Measurements from ENCODE around the gene UGT8. TPM values are rescaled to one million over a fixed set of nuclear protein-coding genes. Genes with fewer than 3 reads are reported as not detected.

Gene UGT8
- polyA plus RNA-seq, 1 of the 3 experiments (the other 2 are of a cell fraction): not detected

DNA sequence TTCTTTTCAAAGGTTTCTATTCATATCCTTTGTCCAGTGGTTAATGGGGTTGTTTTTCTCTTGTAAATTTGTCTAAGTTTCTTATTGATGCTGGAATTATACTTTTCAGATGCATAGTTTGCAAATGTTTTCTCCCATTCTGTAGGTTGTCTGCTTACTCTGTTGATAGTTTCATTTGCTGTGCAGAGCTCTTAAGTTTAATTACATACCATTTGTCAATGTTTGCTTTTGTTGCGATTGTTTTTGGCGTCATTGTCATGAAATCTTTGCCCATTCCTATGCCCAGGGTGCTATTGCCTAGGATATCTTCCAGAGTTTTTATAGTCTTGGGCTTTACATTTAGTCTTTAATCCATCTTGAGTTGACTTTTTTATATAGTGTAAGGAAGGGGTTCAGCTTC lies 21.2 kb upstream of the UGT8 start:
- H3K4me2 ChIP-seq: no peak overlapping the region
- H3K36me3 ChIP-seq (replicated peaks in 1 of 2; ENCODE audit: control insufficient read depth in 1 of 2, insufficient read depth in 2 of 2, low read length in 1 of 2): no peaks in the 10 kb centered on the region
- no peaks in the 10 kb centered on the region for H3K27me3 ChIP-seq (ENCODE audit: insufficient read depth)
- H3F3A ChIP-seq (replicated peaks; ENCODE audit: insufficient read depth): no peaks in the 10 kb centered on the region
- H2AFZ ChIP-seq (ENCODE audit: low read depth): no peak overlapping the region
- no peaks in the 10 kb centered on the region for H3K79me2 ChIP-seq (ENCODE audit: insufficient read depth)
- H3K4me1 ChIP-seq (ENCODE audit: control insufficient read depth in 1 of 2, insufficient read depth in 2 of 2, low read depth in 1 of 2, low read length in 1 of 2): no peaks in the 10 kb centered on the region
- WGBS (ENCODE audit: low lambda C conversion rate): 2% methylated on average over 2 of the region's 2 CpGs
- H3K4me3 ChIP-seq (ENCODE audit: low read depth in 2 of 2, low read length in 1 of 2): no peak overlapping the region
- DNase-seq: no peak
- no peak overlapping the region for H3K9ac ChIP-seq
- POLR2A ChIA-PET: no interaction called here
- no peaks in the 10 kb centered on the region for H3K9me2 ChIP-seq
- no peaks in the 10 kb centered on the region for H4K20me1 ChIP-seq (ENCODE audit: insufficient read depth)
- H3K9me3 ChIP-seq: no peaks in the 10 kb centered on the region
- CTCF ChIA-PET: no interaction called here
- TF ChIP-seq, protein P1, sequence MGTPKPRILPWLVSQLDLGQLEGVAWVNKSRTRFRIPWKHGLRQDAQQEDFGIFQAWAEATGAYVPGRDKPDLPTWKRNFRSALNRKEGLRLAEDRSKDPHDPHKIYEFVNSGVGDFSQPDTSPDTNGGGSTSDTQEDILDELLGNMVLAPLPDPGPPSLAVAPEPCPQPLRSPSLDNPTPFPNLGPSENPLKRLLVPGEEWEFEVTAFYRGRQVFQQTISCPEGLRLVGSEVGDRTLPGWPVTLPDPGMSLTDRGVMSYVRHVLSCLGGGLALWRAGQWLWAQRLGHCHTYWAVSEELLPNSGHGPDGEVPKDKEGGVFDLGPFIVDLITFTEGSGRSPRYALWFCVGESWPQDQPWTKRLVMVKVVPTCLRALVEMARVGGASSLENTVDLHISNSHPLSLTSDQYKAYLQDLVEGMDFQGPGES (IDR thresholded peaks at IDR 0.05; ENCODE audit: low read depth, low read length): no peak
- TF ChIP-seq SMC3 (IDR thresholded peaks at IDR 0.05; ENCODE audit: low read depth, low read length) (no peak), FOXJ3 (CRISPR knock-in tag; IDR thresholded peaks at IDR 0.05) (no peak), RCOR1 (IDR thresholded peaks at IDR 0.05; ENCODE audit: low read length) (no peak), TAF1 (IDR thresholded peaks at IDR 0.05; ENCODE audit: borderline replicate concordance, low read depth, low read length) (no peak), NFIC (IDR thresholded peaks at IDR 0.05; ENCODE audit: borderline replicate concordance) (no peak), RFX5 (IDR thresholded peaks at IDR 0.05; ENCODE audit: low read length) (no peak), GABPA (IDR thresholded peaks at IDR 0.05; ENCODE audit: low read depth) (no peak), MEF2A (IDR thresholded peaks at IDR 0.05; ENCODE audit: borderline replicate concordance, low read depth) (no peak), RAD21 (IDR thresholded peaks at IDR 0.05; ENCODE audit: low read length) (no peak), GATA2 (CRISPR knock-in tag; IDR thresholded peaks at IDR 0.05) (no peak)
- TF ChIP-seq, protein P2, sequence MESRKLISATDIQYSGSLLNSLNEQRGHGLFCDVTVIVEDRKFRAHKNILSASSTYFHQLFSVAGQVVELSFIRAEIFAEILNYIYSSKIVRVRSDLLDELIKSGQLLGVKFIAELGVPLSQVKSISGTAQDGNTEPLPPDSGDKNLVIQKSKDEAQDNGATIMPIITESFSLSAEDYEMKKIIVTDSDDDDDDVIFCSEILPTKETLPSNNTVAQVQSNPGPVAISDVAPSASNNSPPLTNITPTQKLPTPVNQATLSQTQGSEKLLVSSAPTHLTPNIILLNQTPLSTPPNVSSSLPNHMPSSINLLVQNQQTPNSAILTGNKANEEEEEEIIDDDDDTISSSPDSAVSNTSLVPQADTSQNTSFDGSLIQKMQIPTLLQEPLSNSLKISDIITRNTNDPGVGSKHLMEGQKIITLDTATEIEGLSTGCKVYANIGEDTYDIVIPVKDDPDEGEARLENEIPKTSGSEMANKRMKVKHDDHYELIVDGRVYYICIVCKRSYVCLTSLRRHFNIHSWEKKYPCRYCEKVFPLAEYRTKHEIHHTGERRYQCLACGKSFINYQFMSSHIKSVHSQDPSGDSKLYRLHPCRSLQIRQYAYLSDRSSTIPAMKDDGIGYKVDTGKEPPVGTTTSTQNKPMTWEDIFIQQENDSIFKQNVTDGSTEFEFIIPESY (IDR thresholded peaks at IDR 0.05; ENCODE audit: borderline replicate concordance, low read depth): no peak
- no peak overlapping the region for H3K27ac ChIP-seq (ENCODE audit: low read depth in 2 of 2, low read length in 1 of 2)

DNA sequence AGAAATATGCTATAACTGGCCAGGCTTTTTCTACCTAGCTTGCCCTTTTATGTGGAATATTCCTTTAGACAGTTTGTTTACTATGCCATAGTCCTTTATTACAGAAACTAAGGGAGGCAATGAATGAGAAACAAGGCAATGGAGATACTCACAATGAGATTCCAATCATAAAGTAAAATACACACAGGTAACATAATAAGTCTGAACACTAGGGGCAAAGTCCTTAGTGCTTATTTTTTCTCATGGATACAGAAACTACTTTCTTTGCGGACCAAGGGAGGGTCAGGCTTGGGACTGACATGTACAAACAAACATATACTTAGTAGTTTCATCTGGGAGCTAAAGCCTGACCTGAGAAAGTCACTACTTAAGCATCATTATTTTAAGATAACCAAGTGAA lies 16.0 kb upstream of the UGT8 start:
- WGBS (ENCODE audit: low lambda C conversion rate): 7% methylated on average over 1 of the region's 1 CpG
- Histone ChIP-seq H3K27ac (ENCODE audit: low read depth in 2 of 2, low read length in 1 of 2) (no peak overlapping the region), H3K4me3 (ENCODE audit: low read depth in 2 of 2, low read length in 1 of 2) (no peak overlapping the region), H3K4me1 (ENCODE audit: control insufficient read depth in 1 of 2, insufficient read depth in 2 of 2, low read depth in 1 of 2, low read length in 1 of 2) (no peaks in the 10 kb centered on the region), H3K4me2 (no peak overlapping the region), H3F3A (replicated peaks; ENCODE audit: insufficient read depth) (no peaks in the 10 kb centered on the region), H3K9ac (no peak overlapping the region), H3K9me2 (no peaks in the 10 kb centered on the region), H2AFZ (ENCODE audit: low read depth) (no peak overlapping the region), H3K27me3 (ENCODE audit: insufficient read depth) (no peaks in the 10 kb centered on the region), H3K79me2 (ENCODE audit: insufficient read depth) (no peaks in the 10 kb centered on the region), H4K20me1 (ENCODE audit: insufficient read depth) (no peaks in the 10 kb centered on the region), H3K36me3 (replicated peaks in 1 of 2; ENCODE audit: control insufficient read depth in 1 of 2, insufficient read depth in 2 of 2, low read length in 1 of 2) (no peaks in the 10 kb centered on the region), H3K9me3 (no peaks in the 10 kb centered on the region)
- no peak for DNase-seq
- ChIA-PET POLR2A (no interaction called here), CTCF (no interaction called here)
- TF ChIP-seq, protein P3, sequence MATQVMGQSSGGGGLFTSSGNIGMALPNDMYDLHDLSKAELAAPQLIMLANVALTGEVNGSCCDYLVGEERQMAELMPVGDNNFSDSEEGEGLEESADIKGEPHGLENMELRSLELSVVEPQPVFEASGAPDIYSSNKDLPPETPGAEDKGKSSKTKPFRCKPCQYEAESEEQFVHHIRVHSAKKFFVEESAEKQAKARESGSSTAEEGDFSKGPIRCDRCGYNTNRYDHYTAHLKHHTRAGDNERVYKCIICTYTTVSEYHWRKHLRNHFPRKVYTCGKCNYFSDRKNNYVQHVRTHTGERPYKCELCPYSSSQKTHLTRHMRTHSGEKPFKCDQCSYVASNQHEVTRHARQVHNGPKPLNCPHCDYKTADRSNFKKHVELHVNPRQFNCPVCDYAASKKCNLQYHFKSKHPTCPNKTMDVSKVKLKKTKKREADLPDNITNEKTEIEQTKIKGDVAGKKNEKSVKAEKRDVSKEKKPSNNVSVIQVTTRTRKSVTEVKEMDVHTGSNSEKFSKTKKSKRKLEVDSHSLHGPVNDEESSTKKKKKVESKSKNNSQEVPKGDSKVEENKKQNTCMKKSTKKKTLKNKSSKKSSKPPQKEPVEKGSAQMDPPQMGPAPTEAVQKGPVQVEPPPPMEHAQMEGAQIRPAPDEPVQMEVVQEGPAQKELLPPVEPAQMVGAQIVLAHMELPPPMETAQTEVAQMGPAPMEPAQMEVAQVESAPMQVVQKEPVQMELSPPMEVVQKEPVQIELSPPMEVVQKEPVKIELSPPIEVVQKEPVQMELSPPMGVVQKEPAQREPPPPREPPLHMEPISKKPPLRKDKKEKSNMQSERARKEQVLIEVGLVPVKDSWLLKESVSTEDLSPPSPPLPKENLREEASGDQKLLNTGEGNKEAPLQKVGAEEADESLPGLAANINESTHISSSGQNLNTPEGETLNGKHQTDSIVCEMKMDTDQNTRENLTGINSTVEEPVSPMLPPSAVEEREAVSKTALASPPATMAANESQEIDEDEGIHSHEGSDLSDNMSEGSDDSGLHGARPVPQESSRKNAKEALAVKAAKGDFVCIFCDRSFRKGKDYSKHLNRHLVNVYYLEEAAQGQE (IDR thresholded peaks at IDR 0.05; ENCODE audit: low read depth, low read length): no peak
- TF ChIP-seq RFX5 (IDR thresholded peaks at IDR 0.05; ENCODE audit: low read length) (no peak), POLR2AphosphoS5 (IDR thresholded peaks at IDR 0.05; ENCODE audit: low read depth, low read length) (no peak), EZH2phosphoT487 (IDR thresholded peaks at IDR 0.05; ENCODE audit: borderline replicate concordance, low read depth) (no peak), FOXM1 (IDR thresholded peaks at IDR 0.05; ENCODE audit: low read depth) (no peak), ELF1 (IDR thresholded peaks at IDR 0.05) (no peak), RCOR1 (IDR thresholded peaks at IDR 0.05; ENCODE audit: low read length) (no peak), SIN3A (IDR thresholded peaks at IDR 0.05; ENCODE audit: borderline replicate concordance, low read depth, low read length) (no peak), CHD2 (IDR thresholded peaks at IDR 0.05; ENCODE audit: low read length, partially characterized antibody) (no peak), TAF1 (IDR thresholded peaks at IDR 0.05; ENCODE audit: borderline replicate concordance, low read depth, low read length) (no peak), TCF12 (IDR thresholded peaks at IDR 0.05) (no peak)
- TF ChIP-seq, protein P4, sequence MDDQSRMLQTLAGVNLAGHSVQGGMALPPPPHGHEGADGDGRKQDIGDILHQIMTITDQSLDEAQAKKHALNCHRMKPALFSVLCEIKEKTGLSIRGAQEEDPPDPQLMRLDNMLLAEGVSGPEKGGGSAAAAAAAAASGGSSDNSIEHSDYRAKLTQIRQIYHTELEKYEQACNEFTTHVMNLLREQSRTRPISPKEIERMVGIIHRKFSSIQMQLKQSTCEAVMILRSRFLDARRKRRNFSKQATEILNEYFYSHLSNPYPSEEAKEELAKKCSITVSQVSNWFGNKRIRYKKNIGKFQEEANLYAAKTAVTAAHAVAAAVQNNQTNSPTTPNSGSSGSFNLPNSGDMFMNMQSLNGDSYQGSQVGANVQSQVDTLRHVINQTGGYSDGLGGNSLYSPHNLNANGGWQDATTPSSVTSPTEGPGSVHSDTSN (IDR thresholded peaks at IDR 0.05): no peak
- TF ChIP-seq, protein P5, sequence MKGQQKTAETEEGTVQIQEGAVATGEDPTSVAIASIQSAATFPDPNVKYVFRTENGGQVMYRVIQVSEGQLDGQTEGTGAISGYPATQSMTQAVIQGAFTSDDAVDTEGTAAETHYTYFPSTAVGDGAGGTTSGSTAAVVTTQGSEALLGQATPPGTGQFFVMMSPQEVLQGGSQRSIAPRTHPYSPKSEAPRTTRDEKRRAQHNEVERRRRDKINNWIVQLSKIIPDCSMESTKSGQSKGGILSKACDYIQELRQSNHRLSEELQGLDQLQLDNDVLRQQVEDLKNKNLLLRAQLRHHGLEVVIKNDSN (IDR thresholded peaks at IDR 0.05; ENCODE audit: borderline replicate concordance, low read depth): no peak

Measured in SK-N-SH (cell line).